ENCODE results near the gene CELSR2. TPM values are rescaled to one million over a fixed set of nuclear protein-coding genes. Genes with fewer than 3 reads are reported as not detected.
A peak's percentile ranks its signal among the peaks of the same experiment; 100 is the strongest.

The CELSR2 gene
- polyA plus RNA-seq, 2 of the 4 experiments (the other 2 are of a cell fraction): 2.5 to 5.9 TPM

DNA sequence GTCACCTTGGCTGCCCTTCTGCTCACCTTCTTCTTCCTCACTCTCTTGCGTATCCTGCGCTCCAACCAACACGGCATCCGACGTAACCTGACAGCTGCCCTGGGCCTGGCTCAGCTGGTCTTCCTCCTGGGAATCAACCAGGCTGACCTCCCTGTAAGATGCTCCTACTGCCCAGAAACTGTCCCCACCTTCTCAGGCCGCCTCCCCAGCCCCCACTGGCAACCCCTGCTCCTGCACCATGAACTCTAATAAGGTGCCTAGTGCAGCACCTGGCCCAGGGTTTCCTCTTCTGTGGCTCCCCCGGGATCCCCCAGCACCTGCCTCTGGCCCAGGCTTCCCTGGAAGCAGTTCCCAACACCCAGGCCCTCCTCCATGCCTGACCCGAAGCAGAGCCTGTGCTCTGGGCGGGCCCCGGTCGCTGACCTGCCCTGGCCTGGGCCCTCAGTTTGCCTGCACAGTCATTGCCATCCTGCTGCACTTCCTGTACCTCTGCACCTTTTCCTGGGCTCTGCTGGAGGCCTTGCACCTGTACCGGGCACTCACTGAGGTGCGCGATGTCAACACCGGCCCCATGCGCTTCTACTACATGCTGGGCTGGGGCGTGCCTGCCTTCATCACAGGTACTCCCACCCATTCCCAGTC, 20.8 kb downstream of the CELSR2 start:
- FAIRE-seq: no peak
- Histone ChIP-seq H3K9me3 (no peaks in the 10 kb centered on the region), H3K4me2 (no peak overlapping the region), H3K27ac (no peak overlapping the region), H3K4me3 (no peak overlapping the region), H3K4me1 (peaks cover 24% of the 10 kb centered on the region)
- ChIA-PET POLR2A (no interaction called here), CTCF (interaction anchor here (1.2 kb wide), 1 partner anchor 130 kb away, joined by 7 read pairs; no protein-coding TSS in a partner anchor)
- no peak for DNase-seq (ENCODE audit: low read depth in 1 of 2, low spot score in 1 of 2)
- 87% methylated on average over 17 of the region's 17 CpGs for WGBS (ENCODE audit: missing lambda C conversion rate)
- ATAC-seq: no peak
- TF ChIP-seq POLR2AphosphoS2 (conservative IDR thresholded peaks at IDR 0.05; ENCODE audit: low read length): no peak
- TF ChIP-seq, protein P1, sequence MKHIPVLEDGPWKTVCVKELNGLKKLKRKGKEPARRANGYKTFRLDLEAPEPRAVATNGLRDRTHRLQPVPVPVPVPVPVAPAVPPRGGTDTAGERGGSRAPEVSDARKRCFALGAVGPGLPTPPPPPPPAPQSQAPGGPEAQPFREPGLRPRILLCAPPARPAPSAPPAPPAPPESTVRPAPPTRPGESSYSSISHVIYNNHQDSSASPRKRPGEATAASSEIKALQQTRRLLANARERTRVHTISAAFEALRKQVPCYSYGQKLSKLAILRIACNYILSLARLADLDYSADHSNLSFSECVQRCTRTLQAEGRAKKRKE (CRISPR knock-in tag; IDR thresholded peaks at IDR 0.05; ENCODE audit: low read depth): no peak
- TF ChIP-seq EHMT2 (IDR thresholded peaks at IDR 0.05; ENCODE audit: low read depth): no peak
- no peak for TF ChIP-seq HDAC2 (IDR thresholded peaks at IDR 0.05)
- TF ChIP-seq NFE2L2 (conservative IDR thresholded peaks at IDR 0.05; ENCODE audit: low read length): no peak
- TF ChIP-seq MAZ (IDR thresholded peaks at IDR 0.05; ENCODE audit: borderline replicate concordance, low read depth, low read length): no peak
- TF ChIP-seq EHF (CRISPR knock-in tag; IDR thresholded peaks at IDR 0.05): no peak
- TF ChIP-seq NPAS2 (CRISPR knock-in tag; IDR thresholded peaks at IDR 0.05; ENCODE audit: borderline replicate concordance): no peak
- TF ChIP-seq TP53 (CRISPR knock-in tag; IDR thresholded peaks at IDR 0.05): no peak
- no peak for TF ChIP-seq RFX5 (IDR thresholded peaks at IDR 0.05)
- TF ChIP-seq PHF8 (IDR thresholded peaks at IDR 0.05; ENCODE audit: borderline replicate concordance, low read depth): no peak

DNA sequence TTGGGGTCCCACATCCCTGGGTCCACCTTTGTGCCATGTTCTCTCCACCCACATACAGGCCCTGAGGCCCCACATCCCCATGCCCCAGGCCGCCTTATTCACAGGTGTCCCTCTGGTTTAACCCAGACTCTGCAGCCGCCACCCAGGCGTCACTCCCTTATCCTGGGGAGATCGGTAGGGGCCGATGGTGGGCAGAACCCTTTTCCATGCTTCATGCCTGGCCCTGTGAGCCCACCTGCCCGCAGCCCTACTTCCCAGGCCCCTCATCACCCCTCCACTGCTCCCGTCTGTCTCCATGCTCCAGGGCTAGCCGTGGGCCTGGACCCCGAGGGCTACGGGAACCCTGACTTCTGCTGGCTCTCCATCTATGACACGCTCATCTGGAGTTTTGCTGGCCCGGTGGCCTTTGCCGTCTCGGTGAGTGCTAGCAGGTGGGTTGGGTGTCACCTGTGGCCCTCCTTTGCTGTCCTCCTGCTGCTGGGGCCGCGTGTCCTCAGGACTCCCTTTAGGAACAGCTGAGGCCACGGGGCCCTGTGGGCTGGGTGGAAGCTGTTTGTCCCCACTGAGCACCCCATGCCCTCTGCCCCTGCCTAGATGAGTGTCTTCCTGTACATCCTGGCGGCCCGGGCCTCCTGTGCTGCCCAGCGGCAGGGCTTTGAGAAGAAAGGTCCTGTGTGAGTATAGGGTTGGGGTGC, 21.4 kb downstream of the CELSR2 start:
- DNase-seq (ENCODE audit: low read depth in 1 of 2, low spot score in 1 of 2) (no peak), ATAC-seq (no peak), FAIRE-seq (no peak)
- TF ChIP-seq HOXA7 (CRISPR knock-in tag; IDR thresholded peaks at IDR 0.05): no peak
- TF ChIP-seq, protein P2, sequence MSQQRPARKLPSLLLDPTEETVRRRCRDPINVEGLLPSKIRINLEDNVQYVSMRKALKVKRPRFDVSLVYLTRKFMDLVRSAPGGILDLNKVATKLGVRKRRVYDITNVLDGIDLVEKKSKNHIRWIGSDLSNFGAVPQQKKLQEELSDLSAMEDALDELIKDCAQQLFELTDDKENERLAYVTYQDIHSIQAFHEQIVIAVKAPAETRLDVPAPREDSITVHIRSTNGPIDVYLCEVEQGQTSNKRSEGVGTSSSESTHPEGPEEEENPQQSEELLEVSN (IDR thresholded peaks at IDR 0.05; ENCODE audit: borderline replicate concordance, low read depth): no peak
- no peak for TF ChIP-seq JUN (IDR thresholded peaks at IDR 0.05)
- TF ChIP-seq ZFP36 (IDR thresholded peaks at IDR 0.05; ENCODE audit: borderline replicate concordance, partially characterized antibody): no peak
- TF ChIP-seq KDM1A (IDR thresholded peaks at IDR 0.05; ENCODE audit: low read depth): no peak
- no peak for TF ChIP-seq NFE2L2 (conservative IDR thresholded peaks at IDR 0.05; ENCODE audit: low read length)
- no peak for TF ChIP-seq RAD21 (conservative IDR thresholded peaks at IDR 0.05 in 1 of 2, IDR thresholded peaks at IDR 0.05 in 1 of 2)
- no peak for TF ChIP-seq FOSL2 (IDR thresholded peaks at IDR 0.05)
- TF ChIP-seq FOSL2 (CRISPR knock-in tag; IDR thresholded peaks at IDR 0.05): no peak
- no peak for TF ChIP-seq CBX8 (IDR thresholded peaks at IDR 0.05)
- 95% methylated on average over 9 of the region's 20 CpGs for WGBS (ENCODE audit: missing lambda C conversion rate)
- H3K4me1 ChIP-seq: peaks cover 30% of the 10 kb centered on the region
- H3K4me2 ChIP-seq: no peak overlapping the region
- ChIA-PET CTCF (no interaction called here), POLR2A (no interaction called here)
- H3K9me3 ChIP-seq: no peaks in the 10 kb centered on the region
- peak overlapping the region in 1 of 2 experiments; percentile 99; a peak in 1 of 6 replicates for H3K27ac ChIP-seq
- H3K4me3 ChIP-seq: no peak overlapping the region

DNA sequence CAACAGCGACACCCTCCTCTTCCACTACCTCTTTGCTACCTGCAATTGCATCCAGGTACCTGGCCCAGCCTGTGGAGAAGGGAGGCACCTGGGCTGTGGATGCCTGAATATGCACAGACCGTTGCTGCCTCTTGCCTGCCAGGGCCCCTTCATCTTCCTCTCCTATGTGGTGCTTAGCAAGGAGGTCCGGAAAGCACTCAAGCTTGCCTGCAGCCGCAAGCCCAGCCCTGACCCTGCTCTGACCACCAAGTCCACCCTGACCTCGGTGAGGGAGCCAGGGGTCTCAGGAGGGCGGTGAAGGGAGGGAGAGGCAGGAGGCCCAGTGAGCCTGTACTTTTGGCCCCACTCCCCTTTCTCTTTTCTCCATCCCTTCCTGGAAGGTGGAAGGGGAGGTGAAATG, 22.1 kb downstream of the CELSR2 start:
- TF ChIP-seq HOXB5 (CRISPR knock-in tag; IDR thresholded peaks at IDR 0.05): no peak
- TF ChIP-seq ZFP36 (IDR thresholded peaks at IDR 0.05; ENCODE audit: borderline replicate concordance, partially characterized antibody): no peak
- no peak for TF ChIP-seq FOXS1 (CRISPR knock-in tag; IDR thresholded peaks at IDR 0.05)
- TF ChIP-seq ZC3H11A (IDR thresholded peaks at IDR 0.05): no peak
- TF ChIP-seq ZSCAN20 (CRISPR knock-in tag; IDR thresholded peaks at IDR 0.05): no peak
- TF ChIP-seq KDM1A (IDR thresholded peaks at IDR 0.05; ENCODE audit: low read depth): no peak
- no peak for TF ChIP-seq RCOR1 (IDR thresholded peaks at IDR 0.05; ENCODE audit: low read depth, low read length)
- no peak for TF ChIP-seq POLR2A (IDR thresholded peaks at IDR 0.05; ENCODE audit: low read length)
- no peak for TF ChIP-seq KDM5A (IDR thresholded peaks at IDR 0.05)
- ATAC-seq (no peak), DNase-seq (ENCODE audit: low read depth in 1 of 2, low spot score in 1 of 2) (no peak), FAIRE-seq (no peak)
- peak overlapping the region in 1 of 2 experiments; percentile 99; a peak in 2 of 6 replicates for H3K27ac ChIP-seq
- peaks cover 37% of the 10 kb centered on the region for H3K4me1 ChIP-seq
- ChIA-PET CTCF (no interaction called here), POLR2A (no interaction called here)
- 60% methylated on average over 1 of the region's 6 CpGs for WGBS (ENCODE audit: missing lambda C conversion rate)
- H3K4me2 ChIP-seq: no peak overlapping the region
- no peaks in the 10 kb centered on the region for H3K9me3 ChIP-seq
- no peak overlapping the region for H3K4me3 ChIP-seq

All from A549 (cell line).